ENCODE results near the gene FAM53B. TPM values are rescaled to one million over a fixed set of nuclear protein-coding genes. Genes with fewer than 3 reads are reported as not detected.
A peak's percentile ranks its signal among the peaks of the same experiment; 100 is the strongest.

FAM53B gene
- total RNA-seq, 4 donors from 2014 or later = 41.0 to 110 (median 50.0) TPM

DNA sequence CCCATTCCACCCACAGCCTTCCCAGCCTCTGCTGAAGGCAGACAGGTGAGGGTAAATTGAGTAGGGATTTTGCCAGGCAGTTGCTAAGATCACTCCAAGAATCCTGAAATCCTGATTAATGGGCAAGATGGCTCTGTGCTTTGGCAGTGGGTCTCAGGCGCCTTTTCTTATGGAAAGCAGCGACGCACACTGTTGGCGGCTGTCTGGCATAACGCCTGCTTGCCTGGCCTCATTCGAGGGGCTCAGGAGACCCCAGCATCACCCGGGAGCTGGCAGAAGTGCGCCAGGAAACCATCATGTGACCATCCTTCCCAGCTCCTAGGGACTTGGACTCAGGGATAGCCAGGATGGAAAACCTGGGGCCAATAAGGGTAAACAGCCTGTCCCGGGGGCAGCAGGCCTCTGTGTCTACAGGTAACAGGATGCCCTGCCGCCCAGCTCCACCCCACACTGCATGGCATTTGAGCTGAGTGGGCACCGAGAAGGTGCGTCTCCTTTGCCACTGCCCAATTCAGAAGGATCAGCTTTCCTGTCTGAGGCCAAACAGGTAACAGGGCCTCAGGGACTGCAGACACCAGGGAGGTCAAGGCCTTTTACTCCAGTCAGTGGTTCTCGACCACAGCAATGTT lies 98.6 kb downstream of the FAM53B start:
- Histone ChIP-seq H3K4me1 (peaks cover 44 to 71% (median 58%) of the 10 kb centered on the region in 4 donors), H3K27me3 (no peaks in the 10 kb centered on the region), H3K4me3 (no peak overlapping the region), H3K27ac (peak overlapping the region in 3 of 4 donors; percentile 34 to 81 (median 62)), H3K9me3 (no peaks in the 10 kb centered on the region), H3K36me3 (no peaks in the 10 kb centered on the region)
- DNase-seq = no peak
- intact Hi-C loops (cut with DNase I; ENCODE audit: low total_unique reads) (no loop called here), in situ Hi-C loops (cut with MboI; ENCODE audit: low pct_ligation_motif_present in 1 of 4, low pct_unique_long_range_greater_than_20kb in 1 of 4, low sequenced_read_pairs in 3 of 4) (loop anchor here in 2 of 4 donors (10.0 to 25.0 kb wide), 2 partner anchors 89 to 92 kb away; partner anchors contain the start of gene FAM53B (in 1 of the 2))
- WGBS, 2 donors (ENCODE audit: low coverage in 1 of 2) = 90% methylated on average over 13 of the region's 13 CpGs; no CpG with 5 or more reads in 1 of the 2 donors
- TF ChIP-seq, protein P1, sequence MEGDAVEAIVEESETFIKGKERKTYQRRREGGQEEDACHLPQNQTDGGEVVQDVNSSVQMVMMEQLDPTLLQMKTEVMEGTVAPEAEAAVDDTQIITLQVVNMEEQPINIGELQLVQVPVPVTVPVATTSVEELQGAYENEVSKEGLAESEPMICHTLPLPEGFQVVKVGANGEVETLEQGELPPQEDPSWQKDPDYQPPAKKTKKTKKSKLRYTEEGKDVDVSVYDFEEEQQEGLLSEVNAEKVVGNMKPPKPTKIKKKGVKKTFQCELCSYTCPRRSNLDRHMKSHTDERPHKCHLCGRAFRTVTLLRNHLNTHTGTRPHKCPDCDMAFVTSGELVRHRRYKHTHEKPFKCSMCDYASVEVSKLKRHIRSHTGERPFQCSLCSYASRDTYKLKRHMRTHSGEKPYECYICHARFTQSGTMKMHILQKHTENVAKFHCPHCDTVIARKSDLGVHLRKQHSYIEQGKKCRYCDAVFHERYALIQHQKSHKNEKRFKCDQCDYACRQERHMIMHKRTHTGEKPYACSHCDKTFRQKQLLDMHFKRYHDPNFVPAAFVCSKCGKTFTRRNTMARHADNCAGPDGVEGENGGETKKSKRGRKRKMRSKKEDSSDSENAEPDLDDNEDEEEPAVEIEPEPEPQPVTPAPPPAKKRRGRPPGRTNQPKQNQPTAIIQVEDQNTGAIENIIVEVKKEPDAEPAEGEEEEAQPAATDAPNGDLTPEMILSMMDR (IDR thresholded peaks at IDR 0.05) = no peak
- TF ChIP-seq POLR2AphosphoS5 (IDR thresholded peaks at IDR 0.05) (no peak), POLR2A (IDR thresholded peaks at IDR 0.05) (no peak), EP300 (IDR thresholded peaks at IDR 0.05; ENCODE audit: low read depth) (no peak)

DNA sequence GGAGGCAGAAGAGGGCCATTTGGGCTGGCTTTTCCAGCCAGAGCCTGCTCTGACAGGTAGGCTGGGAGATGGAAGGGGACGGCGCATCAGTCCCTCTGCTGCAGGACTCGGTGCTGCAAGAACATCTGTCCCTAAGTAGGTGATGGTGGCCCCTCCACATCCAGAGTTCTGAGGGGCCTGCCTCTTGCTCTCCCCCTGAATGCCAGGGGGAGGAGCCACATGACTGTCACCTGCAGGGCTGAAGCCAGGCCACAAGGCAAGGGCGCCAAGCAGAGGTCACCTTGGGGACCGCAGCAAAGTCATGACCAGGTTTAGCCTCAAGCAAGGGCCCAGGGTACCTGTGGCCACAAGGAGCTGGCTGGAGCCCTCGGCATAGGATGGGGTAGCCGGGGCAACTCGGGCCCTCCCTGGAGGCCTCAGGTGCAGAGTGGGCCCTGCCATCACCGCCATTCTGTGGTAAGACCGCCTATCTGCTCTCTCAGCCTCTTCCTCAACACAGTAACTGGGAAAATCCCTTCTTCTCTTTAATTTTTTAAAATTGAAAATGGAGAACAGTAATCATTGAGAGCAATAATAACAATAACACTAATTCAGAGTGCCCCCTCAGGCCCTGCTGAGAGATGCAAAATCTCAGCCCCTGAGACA lies 99.3 kb downstream of the FAM53B start:
- H3K4me3 ChIP-seq = no peak overlapping the region
- 80% methylated on average over 8 of the region's 10 CpGs; no CpG with 5 or more reads in 1 of the 2 donors for WGBS, 2 donors (ENCODE audit: low coverage in 1 of 2)
- intact Hi-C loops (cut with DNase I; ENCODE audit: low total_unique reads) = no loop called here
- H3K9me3 ChIP-seq = no peaks in the 10 kb centered on the region
- H3K27ac ChIP-seq = no peak overlapping the region
- H3K36me3 ChIP-seq = no peaks in the 10 kb centered on the region
- in situ Hi-C loops (cut with MboI; ENCODE audit: low pct_ligation_motif_present in 1 of 4, low pct_unique_long_range_greater_than_20kb in 1 of 4, low sequenced_read_pairs in 3 of 4) = loop anchor here in 2 of 4 donors (10.0 to 25.0 kb wide), 2 partner anchors 90 to 92 kb away; partner anchors contain the start of gene FAM53B (in 1 of the 2)
- DNase-seq = no peak
- H3K27me3 ChIP-seq = no peaks in the 10 kb centered on the region
- H3K4me1 ChIP-seq = peaks cover 44 to 73% (median 59%) of the 10 kb centered on the region in 4 donors
- TF ChIP-seq, protein P1 (IDR thresholded peaks at IDR 0.05) = no peak

DNA sequence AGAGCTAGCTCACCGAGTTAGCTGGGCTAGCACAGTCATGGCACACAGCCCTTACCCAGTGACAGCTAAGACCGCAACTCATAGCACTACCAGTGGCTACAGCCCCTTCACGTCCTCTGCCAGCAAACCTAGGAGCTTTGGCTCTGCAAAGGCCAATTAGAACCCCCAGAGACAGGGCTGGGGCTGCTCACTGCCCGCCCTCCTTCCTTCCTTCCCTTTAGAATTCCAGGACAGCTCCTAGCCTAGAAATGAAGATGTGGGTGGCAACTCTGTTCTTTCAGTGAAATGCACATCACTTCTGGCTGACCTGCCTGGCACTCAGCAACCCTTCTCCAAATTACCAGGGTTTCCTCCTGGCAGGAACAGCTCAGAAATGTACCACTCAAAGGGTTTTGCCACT lies 99.9 kb downstream of the FAM53B start:
- Histone ChIP-seq H3K9me3 (no peaks in the 10 kb centered on the region), H3K4me3 (no peak overlapping the region), H3K4me1 (peaks cover 40 to 66% (median 53%) of the 10 kb centered on the region in 4 donors), H3K27me3 (no peaks in the 10 kb centered on the region), H3K36me3 (no peaks in the 10 kb centered on the region), H3K27ac (no peak overlapping the region)
- WGBS, 2 donors (ENCODE audit: low coverage in 1 of 2) = 96% methylated on average over 4 of the region's 4 CpGs; no CpG with 5 or more reads in 1 of the 2 donors
- intact Hi-C loops (cut with DNase I; ENCODE audit: low total_unique reads) = no loop called here
- DNase-seq = no peak
- in situ Hi-C loops (cut with MboI; ENCODE audit: low pct_ligation_motif_present in 1 of 4, low pct_unique_long_range_greater_than_20kb in 1 of 4, low sequenced_read_pairs in 3 of 4) = loop anchor here in 2 of 4 donors (10.0 to 25.0 kb wide), 2 partner anchors 91 to 93 kb away; partner anchors contain the start of gene FAM53B (in 1 of the 2)
- TF ChIP-seq EP300 (IDR thresholded peaks at IDR 0.05; ENCODE audit: low read depth) (no peak), POLR2AphosphoS5 (IDR thresholded peaks at IDR 0.05) (no peak), POLR2A (IDR thresholded peaks at IDR 0.05) (no peak)
- TF ChIP-seq, protein P1 (IDR thresholded peaks at IDR 0.05) = no peak

DNA sequence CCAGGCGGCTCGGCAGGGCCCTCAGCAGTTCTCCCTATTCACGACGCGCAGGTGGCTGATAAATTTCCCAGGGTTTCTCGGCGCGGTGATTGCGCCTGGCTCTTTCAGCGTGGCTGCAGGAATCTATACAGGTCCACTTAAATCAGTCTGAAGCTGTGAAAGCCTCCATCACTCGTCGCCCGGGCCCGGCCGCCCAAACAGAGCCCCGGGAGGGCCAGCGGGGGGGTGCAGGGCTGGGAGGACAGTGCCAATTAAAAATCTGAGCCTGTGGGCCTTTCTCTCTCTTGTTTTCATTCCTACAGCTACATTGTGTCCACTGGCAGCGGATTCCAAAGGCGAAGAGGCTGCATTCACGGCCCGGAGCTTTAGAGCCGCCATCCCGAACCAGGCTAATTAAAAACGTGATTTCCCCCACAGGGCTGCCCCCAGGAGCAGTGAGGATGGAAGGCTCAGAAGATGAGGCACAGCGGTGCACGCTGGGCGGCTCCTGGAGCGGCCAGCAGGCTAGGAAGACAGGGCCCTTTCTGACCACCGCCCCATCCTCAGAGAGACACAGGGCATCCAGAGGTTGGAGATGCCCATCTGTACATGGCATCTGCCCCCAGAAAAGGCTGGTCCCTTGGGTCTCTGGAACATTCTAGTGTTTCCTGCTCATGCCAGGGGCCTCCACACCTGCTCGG lies 100.7 kb downstream of the FAM53B start:
- 95% methylated on average over 30 of the region's 30 CpGs; no CpG with 5 or more reads in 1 of the 2 donors for WGBS, 2 donors (ENCODE audit: low coverage in 1 of 2)
- Histone ChIP-seq H3K9me3 (no peaks in the 10 kb centered on the region), H3K4me3 (no peak overlapping the region), H3K36me3 (no peaks in the 10 kb centered on the region), H3K27me3 (no peaks in the 10 kb centered on the region), H3K4me1 (peaks cover 32 to 59% (median 46%) of the 10 kb centered on the region in 4 donors), H3K27ac (no peak overlapping the region)
- no peak for DNase-seq
- intact Hi-C loops (cut with DNase I; ENCODE audit: low total_unique reads) = loop anchor here (2.0 kb wide), 1 partner anchor 63 kb away; no protein-coding TSS in a partner anchor
- TF ChIP-seq EP300 (IDR thresholded peaks at IDR 0.05; ENCODE audit: low read depth) (no peak), POLR2AphosphoS5 (IDR thresholded peaks at IDR 0.05) (no peak), POLR2A (IDR thresholded peaks at IDR 0.05) (no peak)
- TF ChIP-seq, protein P1 (IDR thresholded peaks at IDR 0.05) = no peak
- in situ Hi-C loops (cut with MboI; ENCODE audit: low pct_ligation_motif_present in 1 of 4, low pct_unique_long_range_greater_than_20kb in 1 of 4, low sequenced_read_pairs in 3 of 4) = loop anchor here in 2 of 4 donors (10.0 to 25.0 kb wide), 2 partner anchors 91 to 94 kb away; partner anchors contain the start of gene FAM53B (in 1 of the 2)
